HL-60 (cell line): ENCODE results near the gene ATRNL1.

ENCODE experiments used
- DNase-seq, 2 experiments: peaks; one replicate each; pipeline ENCODE4 v3.0.0-alpha.2; 2010 to 2020; ENCODE audit warnings: low read depth in 1 of 2, low spot score in 1 of 2
- H3K27ac ChIP-seq: fragments of 250-450 bp; sonication (Bioruptor Pico); replicated peaks from 2 replicates; pipeline ENCODE4 v1.5.1; 2020; ENCODE audit warnings: mild to moderate bottlenecking, moderate library complexity
- H3K27me3 ChIP-seq: fragments of 250-450 bp; sonication (Bioruptor Pico); 2 replicates; pipeline ENCODE4 v1.5.1; 2021; ENCODE audit warnings: mild to moderate bottlenecking, moderate library complexity; ENCODE audit not compliant: insufficient read depth, poor library complexity, severe bottlenecking
- H3K4me3 ChIP-seq: replicated peaks from 2 replicates; pipeline ENCODE4 v1.5.1; 2011; ENCODE audit warnings: mild to moderate bottlenecking, control low read depth, low read length; ENCODE audit not compliant: insufficient read depth
- GABPA ChIP-seq: IDR thresholded peaks from 2 replicates; pipeline ENCODE4 v1.6.1; 2012; ENCODE audit warnings: low read depth
- POLR2AphosphoS5 ChIP-seq: IDR thresholded peaks from 2 replicates; pipeline ENCODE4 v1.6.1; 2012; ENCODE audit warnings: low read depth
- SPI1 ChIP-seq: IDR thresholded peaks from 2 replicates; pipeline ENCODE4 v1.6.1; 2012; ENCODE audit warnings: low read depth, mild to moderate bottlenecking, borderline replicate concordance
- TF ChIP-seq, protein P1 (sequence below): IDR thresholded peaks from 2 replicates; pipeline ENCODE4 v1.6.1; 2012; ENCODE audit warnings: low read depth; ENCODE audit not compliant: insufficient replicate concordance
- TF ChIP-seq, protein P2 (sequence below): IDR thresholded peaks from one replicate; pipeline ENCODE4 v1.5.1; 2011; ENCODE audit warnings: low read length, control low read depth, inconsistent platforms; ENCODE audit not compliant: insufficient read depth

The ATRNL1 gene

DNA sequence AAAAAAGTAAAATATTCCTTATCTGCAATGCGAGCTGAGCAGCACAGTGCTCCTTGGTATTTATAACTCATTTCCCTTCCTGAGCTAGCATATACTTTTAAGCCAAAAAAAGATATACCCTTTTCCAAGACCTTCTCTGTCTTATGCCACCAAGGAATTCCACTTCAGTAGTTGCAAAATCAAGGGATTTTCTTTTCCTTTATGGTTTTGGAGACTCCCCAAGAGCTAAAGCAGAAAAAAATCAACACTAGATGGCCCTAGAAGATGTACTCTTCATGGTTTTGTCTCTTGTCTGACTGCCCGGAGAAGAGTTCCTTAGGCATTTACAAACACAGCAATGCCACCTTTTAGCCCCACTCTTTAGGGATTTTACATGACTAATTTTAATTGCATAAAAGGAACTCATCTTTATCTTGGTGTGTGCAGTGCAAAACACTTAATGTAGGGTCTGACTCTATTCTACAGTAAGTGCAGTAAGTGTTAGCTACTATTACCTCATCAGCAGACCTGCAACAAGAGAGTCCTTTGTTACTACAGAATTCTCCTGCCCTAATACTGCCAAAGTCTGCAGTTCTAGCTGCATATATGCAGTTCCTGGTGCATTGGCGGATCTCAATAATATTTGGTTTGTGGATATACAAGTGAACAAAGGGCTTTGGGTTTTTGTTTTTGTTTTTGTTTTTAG is 736.5 kb downstream of the ATRNL1 start:
- TF ChIP-seq, protein P1, sequence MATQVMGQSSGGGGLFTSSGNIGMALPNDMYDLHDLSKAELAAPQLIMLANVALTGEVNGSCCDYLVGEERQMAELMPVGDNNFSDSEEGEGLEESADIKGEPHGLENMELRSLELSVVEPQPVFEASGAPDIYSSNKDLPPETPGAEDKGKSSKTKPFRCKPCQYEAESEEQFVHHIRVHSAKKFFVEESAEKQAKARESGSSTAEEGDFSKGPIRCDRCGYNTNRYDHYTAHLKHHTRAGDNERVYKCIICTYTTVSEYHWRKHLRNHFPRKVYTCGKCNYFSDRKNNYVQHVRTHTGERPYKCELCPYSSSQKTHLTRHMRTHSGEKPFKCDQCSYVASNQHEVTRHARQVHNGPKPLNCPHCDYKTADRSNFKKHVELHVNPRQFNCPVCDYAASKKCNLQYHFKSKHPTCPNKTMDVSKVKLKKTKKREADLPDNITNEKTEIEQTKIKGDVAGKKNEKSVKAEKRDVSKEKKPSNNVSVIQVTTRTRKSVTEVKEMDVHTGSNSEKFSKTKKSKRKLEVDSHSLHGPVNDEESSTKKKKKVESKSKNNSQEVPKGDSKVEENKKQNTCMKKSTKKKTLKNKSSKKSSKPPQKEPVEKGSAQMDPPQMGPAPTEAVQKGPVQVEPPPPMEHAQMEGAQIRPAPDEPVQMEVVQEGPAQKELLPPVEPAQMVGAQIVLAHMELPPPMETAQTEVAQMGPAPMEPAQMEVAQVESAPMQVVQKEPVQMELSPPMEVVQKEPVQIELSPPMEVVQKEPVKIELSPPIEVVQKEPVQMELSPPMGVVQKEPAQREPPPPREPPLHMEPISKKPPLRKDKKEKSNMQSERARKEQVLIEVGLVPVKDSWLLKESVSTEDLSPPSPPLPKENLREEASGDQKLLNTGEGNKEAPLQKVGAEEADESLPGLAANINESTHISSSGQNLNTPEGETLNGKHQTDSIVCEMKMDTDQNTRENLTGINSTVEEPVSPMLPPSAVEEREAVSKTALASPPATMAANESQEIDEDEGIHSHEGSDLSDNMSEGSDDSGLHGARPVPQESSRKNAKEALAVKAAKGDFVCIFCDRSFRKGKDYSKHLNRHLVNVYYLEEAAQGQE: no peak
- TF ChIP-seq SPI1 (no peak), POLR2AphosphoS5 (no peak), GABPA (no peak)
- TF ChIP-seq, protein P2, sequence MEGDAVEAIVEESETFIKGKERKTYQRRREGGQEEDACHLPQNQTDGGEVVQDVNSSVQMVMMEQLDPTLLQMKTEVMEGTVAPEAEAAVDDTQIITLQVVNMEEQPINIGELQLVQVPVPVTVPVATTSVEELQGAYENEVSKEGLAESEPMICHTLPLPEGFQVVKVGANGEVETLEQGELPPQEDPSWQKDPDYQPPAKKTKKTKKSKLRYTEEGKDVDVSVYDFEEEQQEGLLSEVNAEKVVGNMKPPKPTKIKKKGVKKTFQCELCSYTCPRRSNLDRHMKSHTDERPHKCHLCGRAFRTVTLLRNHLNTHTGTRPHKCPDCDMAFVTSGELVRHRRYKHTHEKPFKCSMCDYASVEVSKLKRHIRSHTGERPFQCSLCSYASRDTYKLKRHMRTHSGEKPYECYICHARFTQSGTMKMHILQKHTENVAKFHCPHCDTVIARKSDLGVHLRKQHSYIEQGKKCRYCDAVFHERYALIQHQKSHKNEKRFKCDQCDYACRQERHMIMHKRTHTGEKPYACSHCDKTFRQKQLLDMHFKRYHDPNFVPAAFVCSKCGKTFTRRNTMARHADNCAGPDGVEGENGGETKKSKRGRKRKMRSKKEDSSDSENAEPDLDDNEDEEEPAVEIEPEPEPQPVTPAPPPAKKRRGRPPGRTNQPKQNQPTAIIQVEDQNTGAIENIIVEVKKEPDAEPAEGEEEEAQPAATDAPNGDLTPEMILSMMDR: no peak
- Histone ChIP-seq H3K27me3 (no peaks in the 10 kb centered on the region), H3K27ac (no peak overlapping the region), H3K4me3 (no peak overlapping the region)
- no peak for DNase-seq

DNA sequence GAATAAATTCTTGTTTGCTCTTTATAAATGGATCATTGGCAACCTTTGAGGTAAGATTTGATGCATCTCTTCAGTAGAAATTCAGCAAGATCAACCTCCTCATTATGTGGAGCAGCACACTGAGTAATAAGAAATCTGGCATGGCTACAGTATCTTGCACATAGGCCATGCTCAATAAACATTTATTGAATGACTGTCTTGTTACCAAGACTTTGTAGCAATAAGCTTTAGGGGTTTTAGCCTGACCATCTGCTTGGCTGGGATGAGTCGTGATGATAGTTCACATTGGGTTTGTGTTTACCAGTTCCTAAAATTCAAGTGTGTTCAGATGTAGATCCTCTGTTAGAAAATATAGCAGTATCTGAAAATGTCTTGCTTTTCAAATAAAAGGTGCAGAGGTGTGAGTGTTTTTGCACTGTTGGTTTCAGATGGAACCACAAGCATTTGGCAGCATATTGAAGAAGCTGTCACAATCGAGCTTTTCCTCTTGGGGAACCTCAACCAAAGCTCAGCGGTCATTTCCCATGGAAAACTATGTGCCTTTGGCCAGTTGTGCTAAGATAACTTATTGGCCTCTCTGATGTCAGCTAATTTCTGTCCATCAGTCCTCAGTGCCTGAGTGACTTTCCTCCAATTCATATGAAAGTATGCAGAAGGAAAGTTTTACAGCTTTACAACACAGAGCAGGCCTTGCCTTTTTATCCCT is 737.3 kb downstream of the ATRNL1 start:
- TF ChIP-seq SPI1 (no peak), GABPA (no peak), POLR2AphosphoS5 (no peak)
- TF ChIP-seq, protein P1: no peak
- TF ChIP-seq, protein P2: no peak
- Histone ChIP-seq H3K4me3 (no peak overlapping the region), H3K27me3 (no peaks in the 10 kb centered on the region), H3K27ac (no peak overlapping the region)
- no peak for DNase-seq

DNA sequence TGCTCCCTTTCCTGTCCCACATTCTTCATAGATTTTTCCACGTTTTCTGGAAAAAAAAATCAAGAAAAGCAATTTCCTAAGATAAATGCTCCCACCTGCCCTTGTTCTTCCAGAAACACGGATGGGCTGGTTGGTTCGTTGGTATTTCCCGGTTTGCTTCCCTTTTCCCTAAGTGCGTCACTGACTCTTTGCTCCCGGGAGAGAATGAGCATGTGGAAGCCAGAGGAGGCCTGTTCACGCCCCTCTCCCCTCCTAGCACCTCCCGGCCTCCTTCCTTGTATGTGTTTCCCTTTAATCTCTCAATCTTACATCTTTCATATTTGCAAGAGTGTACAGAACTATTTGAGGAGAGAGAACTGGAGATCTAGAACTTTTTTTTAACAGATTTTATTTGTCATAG is 737.9 kb downstream of the ATRNL1 start:
- TF ChIP-seq, protein P2: no peak
- TF ChIP-seq, protein P1: no peak
- TF ChIP-seq GABPA: no peak
- no peak for TF ChIP-seq POLR2AphosphoS5
- TF ChIP-seq SPI1: no peak
- Histone ChIP-seq H3K27me3 (no peaks in the 10 kb centered on the region), H3K27ac (no peak overlapping the region), H3K4me3 (no peak overlapping the region)
- no peak for DNase-seq
